Effector CD4-positive, alpha-beta T cell (primary cell): ENCODE results near the gene HAPLN1. TPM values are rescaled to one million over a fixed set of nuclear protein-coding genes. Genes with fewer than 3 reads are reported as not detected.
"Not testable (repeated sequence)": the region's sequence is repeated elsewhere in the genome, so short reads cannot be mapped to it uniquely, and the experiment has no call there.

Experiments used
- DNase-seq: peaks from one replicate; pipeline ENCODE4 v3.0.0-alpha.2; 2020
- total RNA-seq: gene quantifications from one replicate; lab custom pipeline; 2026; lab: John Stamatoyannopoulos, UW

The HAPLN1 gene
- not detected for total RNA-seq

DNA sequence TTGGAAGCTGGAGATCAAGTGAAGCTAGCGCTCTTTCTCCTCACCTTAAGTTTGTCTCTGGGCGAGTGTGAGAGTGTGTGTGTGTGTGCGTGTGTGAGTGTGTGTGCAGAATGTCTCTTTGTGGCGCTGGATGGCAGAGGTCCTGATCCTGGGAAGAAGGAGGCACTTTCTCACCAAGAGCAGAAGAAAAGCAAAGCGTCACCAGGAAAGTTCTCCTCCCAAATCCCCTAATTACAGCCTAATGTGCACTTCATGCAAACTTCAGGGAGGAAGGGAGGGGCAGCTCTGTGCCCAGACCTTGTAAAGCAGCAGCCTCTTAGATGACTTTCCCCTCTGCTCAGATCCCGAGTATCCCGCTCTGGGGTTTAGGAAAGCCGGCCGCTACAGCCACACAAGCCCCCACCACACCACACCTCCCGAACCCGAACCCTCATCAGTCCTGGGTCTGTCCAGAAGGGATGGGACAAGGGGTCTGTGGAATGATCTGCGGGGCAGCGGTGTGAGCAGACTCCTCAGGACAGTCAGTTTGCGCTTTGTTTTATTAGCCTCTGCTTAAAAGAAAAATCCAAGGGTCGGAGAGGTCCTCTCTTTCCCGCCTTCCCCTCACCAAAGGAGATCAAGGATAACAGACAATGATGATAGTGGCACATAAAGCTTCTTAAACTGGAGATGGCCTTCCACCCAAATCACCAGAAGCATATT lies at the start of gene HAPLN1:
TSS of gene HAPLN1 (minus strand) at position 20 of the 702 bp plus-strand sequence. CDS start 47,332 bp downstream, outside the sequence.
- DNase-seq: no peak

DNA sequence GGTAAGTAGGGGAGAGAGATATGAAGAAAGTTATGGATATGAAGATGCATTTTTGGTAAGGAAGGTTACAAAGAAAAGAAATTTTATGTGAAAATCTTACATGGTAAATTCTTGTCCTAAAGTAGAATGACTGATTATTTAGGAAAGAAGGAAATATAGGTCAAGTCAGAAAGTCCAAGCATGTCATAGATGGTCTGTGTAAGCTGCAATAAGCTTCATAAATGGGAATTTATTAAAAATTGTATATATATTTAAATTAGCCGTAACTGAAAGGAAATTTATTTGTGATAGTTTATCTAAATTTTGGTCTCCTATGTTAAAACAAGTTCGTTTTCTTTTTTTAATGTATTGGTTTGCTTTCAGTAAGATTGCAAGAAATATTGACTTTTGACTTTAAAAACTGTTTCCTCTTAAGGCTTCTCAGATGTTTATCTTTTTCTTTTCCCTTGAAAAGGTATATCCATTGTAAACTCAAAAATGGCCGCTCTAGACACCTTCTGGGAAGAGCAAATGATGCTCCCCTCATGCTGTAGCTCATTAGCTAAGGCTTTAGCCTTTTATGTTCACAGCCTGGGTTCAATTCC lies 46.8 kb upstream of the HAPLN1 start:
- no peak for DNase-seq

DNA sequence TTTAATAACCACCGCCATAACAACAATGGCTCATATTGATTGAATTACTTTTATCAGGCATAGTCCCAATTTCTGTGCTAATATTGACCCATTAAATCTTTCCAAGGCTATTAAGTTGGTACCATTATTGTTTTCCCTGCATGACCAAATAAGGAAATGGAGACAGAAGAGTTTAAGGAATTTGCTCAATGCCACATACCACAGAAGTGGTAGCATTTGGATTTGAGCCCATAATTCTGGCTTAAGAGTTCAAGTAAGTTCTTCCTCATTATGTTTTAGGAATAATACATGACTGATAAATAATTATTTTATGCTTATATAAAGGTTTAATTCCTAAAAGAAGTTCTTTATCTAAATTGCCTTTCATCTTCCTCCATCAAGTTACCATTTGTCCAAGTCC lies 43.4 kb upstream of the HAPLN1 start:
- no peak for DNase-seq

DNA sequence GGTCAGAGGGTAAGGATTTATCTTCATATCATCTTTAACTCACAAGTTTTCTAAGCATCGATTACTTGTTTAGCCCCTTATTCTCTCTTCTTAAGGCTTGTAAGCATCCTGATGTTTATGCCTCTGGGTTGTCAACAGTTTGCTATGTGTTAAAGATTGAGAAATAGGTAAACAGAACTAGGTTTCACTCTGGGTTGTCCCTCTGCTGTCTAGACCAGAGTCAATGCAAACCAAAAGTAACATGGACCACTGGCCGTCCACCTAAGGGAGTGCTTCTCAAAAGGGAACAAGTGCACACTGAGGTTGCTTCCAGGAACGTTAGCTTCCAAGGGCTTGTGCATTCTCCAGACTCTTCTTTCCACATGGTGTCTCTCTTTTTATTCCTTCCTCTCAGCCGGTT lies 39.9 kb upstream of the HAPLN1 start:
- no peak for DNase-seq

DNA sequence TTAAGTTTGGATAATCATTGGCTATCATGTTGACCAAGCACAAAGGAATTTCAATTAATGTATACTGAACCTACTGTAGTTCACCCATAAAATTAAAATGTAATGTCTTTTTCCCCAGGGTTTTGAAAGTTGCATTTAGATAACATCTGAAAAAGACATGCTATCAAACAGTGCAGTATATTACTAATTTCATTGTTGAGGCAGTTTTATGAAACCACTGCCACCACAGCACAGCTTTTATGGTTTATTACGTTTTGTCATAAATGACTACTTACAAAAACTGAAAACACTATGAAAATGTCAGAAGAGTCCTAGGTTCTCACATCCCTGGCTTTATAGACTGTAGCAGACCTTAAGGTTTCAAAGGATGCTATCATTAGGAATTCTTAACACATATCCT lies 32.0 kb upstream of the HAPLN1 start:
- no peak for DNase-seq

DNA sequence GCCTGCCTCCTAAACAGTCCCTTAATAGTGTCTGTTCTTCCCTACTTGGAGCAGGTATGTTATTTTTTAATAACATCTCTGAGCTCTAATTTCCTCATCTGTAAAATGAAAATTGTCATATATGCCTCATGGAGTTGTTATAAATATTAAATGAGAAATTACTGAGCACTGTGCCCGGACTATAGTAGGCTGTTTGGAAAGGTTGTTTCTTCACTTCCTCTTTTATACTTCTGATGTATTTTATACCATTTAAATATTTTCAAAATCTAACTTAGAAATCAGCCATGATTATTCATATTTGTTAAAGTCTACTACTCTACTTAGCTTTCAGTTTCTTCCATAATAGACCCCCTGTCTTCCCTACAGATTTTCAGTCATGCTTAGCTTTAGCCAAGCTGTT lies 30.5 kb upstream of the HAPLN1 start:
- DNase-seq: no peak

DNA sequence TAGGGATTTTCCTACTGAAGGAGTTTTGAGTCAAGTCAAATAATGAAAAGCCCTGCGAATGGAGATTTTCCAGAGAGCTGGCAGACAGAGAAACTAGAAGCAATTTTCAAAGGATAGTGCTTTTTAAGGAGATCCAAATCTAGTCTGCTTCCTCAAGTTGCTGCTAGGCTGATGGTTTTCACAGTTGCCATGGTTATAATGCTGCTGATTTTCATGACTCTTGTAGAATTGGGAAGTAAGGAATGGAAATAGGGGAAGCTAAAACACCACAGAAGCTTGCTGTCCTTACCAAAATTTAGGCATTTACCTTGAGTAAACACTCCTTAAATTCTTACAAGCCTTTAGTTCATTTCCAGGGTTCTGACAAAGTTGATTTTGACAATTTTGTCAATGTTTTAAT lies 30.1 kb upstream of the HAPLN1 start:
- no peak for DNase-seq

DNA sequence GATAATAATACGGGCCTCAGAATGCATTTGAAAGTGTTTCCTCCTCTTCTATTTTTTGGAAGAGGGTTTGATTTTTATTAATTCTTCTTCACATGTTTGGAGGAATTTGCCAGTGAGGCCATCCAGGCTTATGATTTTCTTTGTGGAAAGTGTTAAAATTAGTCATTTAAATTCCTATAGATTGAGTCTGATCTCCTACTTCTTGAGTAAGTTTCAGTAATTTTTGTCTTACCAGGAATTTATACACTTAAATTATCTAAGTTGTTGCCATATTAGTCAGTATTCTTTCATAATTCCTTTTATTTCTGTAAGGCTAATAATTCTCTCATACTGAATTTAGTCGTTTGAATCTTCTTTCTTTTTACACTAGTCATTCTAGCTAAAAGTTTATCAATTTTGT lies 25.2 kb upstream of the HAPLN1 start:
- DNase-seq: no peak

DNA sequence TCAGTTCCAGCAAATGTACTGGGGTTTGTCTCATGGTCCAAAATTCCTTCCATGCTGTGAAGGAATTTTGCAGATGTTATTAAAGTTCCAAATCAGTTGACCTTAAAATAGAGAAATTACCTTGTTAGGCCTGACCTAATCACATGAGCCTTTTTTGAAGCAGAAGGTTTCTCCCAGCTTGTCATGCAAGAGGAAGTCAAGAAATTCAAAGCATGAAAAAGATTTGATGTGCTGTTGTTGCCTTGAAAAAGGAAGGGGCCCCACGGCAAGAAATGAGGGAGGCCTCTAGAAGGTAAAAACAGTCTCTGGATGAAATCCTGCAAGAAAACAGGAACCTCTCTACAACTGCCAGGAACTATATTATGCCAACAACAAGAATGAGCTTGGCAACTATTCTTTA lies 24.2 kb upstream of the HAPLN1 start:
- no peak for DNase-seq

DNA sequence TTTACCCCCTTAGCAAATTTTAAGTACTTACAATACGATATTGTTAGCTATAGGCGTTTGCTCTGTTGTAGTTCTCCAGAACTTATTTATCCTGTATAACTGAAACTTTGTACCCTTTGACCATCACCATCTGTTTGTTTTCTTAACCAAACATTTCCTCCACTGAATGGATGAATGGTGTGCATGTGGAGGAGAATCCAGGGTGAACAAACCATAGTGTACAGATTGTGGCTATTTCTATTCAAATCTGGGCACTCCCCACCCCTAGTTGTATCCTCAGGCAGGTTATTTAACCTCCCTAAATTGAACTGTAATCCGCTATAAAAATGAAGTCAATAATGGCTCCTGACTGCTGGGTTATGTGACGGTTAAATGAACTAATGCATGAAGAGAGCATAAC lies 21.4 kb upstream of the HAPLN1 start:
- DNase-seq: no peak

DNA sequence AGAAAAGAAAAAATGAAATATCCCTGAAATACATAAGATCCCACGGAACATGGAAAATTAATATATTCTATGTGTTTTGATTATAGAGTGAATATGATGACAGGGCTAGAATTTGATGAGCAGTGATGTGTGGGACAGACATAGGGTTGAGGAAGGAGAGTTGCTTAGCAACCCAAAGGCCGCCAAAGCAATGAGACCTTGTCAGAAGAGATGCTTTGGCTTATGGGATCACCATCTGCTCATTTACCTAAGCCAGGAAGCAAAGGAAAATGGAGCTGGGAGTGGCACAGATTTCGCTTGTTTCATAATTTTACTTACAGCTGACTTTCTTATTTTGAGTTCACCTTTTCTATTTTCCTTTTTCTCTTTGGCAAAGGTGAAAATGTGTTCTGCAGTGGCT lies 20.9 kb upstream of the HAPLN1 start:
- DNase-seq: no peak

DNA sequence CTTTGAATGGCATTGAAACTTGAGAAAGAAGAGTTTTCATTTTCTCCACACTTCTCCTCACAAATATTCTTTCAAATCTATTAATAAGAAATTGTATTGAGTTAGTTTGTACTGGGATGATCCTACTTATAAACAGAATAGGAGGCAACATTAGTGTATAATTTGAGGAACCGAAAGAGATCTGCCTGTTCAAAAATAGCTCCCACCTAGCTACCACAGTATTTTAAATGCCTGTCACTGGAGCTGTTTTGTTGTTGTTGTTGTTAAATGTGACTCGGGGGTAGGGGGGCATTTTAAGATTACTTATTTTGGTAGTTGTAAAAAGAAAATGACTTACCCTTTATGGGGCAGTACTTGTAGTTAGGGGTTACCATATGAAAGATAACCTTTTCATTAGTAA lies 20.1 kb upstream of the HAPLN1 start:
- no peak for DNase-seq

DNA sequence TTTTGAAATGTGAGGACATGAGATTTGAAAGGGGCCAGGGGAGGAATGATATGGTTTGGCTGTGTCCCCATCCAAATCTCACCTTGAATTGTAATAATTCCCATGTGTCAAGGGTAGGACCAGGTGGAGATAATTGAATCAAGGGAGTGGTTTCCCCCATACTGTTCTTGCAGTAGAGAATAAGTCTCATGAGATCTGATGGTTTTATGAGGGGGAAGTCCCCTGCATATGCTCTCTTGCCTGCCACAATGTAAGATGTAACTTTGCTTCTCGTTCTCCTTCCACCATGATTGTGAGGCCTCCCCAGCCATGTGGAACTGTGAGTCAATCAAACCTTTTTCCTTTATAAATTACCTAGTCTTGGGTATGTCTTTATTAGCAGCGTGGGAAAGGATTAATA lies 15.5 kb upstream of the HAPLN1 start:
- not testable (repeated sequence) for DNase-seq

DNA sequence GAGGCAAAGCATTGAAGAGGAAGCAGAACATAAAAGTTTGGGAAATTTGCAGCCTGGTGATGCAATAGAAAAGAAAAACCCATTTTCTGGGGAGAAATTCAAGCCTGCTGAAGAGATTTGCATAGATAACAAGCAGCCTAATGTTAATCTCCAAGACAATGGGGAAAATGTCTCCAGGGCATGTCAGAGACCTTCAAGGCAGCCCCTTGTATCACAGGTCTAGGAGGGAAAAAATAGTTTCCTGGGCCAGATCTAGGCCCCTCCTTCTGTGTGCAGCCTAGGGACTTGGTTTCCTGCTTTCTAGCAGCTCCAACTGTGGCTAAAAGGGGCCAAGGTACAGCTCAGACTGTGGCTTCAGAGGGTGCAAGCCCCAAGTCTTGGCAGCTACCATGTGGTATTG lies 14.4 kb upstream of the HAPLN1 start:
- DNase-seq: not testable (repeated sequence)

DNA sequence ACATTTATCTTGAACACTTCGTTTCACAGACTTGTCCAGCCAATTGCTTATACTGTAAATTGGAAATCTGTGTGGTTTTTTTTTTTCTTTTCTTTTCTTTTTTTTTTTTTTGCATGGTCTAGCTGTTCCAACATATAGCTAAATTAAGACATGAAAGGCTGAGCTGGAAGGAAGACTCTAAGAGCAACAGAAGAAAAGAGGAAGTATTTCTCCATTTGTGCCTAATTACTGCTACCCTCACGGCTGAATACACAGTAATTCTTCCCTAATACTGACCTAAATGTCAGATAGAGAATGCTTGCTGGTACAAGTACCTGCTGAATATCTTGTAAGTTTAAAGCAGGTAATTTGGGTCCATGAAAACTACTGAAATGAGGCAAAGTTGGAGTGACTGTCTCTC lies 11.0 kb upstream of the HAPLN1 start:
- DNase-seq: no peak

DNA sequence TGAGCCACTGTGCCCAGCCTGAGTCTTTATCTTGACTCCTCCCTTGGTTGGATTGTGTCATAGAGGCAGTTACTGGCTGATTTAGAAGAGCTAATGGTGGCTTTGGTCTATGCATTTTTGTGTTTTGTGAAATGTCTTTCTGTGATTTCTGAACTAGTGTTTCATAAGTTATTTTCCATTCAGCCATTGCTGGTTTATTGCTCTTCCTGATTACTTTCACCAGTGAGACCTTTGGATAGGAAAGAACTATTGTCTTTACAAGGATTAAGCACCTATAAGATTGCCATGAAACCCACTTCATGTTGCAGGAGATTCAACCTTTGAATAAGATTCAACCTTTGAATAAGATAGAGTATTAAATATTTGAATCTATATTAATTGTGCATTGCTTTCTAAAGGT lies 8.7 kb upstream of the HAPLN1 start:
- no peak for DNase-seq

DNA sequence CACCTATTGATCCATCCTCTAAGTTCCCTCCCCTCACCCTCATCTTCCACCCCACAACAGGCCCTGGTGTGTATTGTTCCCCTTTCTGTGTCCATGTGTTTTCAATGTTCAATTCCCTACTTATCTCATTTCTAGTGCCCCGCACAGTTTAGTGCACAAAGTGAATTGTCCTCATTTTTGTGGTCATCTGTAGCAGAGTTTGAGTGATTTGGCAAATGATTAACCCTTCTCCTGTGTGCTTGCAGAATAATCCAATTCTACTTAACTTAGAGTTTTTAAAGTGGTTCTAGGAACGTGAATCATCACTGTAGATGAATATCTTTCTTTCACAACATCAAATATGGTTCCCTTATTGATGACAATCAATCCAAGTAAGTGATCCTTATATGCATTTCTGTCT lies 6.3 kb upstream of the HAPLN1 start:
- no peak for DNase-seq

DNA sequence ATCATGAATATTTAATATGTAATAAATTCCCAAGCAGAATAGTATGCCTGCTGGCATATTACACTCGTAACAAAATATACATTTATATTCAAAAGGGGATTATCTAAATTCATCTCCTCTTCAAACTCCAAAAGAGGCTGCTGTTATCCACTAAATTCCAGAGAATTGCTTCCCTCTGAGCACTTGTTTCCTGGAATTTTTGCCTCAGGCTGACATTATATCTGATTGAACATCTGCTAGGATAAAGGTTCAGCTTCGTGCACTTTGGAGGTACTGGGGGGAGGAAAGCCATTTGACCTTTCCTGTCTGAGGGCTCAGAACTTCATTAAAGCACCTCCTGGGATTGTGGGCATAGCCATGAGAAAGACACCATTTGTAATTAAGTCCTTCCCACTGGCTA lies 4.3 kb upstream of the HAPLN1 start:
- DNase-seq: no peak

DNA sequence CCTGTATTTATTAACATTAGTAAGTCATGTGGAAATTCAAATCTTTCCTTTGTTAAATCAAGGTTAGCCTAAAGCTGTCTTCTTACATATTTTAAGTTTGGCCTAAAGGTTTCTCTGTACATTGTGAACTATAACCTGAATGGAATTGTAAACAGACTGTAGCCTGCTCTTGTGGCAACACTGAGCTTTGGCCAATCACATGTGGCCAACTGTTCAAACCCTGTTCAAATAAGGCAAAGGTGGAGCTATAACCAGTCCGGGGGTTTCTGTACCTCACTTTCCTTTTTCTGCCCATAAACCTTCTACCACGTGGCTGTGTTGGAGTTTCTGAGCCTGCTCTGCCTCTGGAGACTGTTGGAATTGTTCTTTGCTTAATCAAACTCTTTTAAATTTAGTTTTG lies 3.3 kb upstream of the HAPLN1 start:
- no peak for DNase-seq

DNA sequence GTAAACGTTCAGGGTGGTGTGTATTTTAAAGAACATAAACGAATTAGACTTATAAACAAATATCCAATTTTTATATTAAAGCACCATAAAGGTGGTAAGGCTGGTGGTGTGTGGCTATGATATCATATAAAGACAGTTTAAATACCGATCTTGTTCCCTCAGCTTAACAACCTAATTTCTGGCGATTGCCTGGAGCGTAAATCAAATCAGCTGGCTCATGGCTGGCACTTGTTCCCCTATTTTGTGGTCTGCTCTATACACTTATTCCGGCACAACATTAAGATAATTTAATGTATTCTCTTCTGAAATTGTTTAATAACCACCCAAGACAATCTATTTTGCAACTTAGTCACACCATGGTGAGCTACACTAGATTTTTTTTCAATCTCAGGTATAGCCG lies 2.4 kb upstream of the HAPLN1 start:
- DNase-seq: no peak

DNA sequence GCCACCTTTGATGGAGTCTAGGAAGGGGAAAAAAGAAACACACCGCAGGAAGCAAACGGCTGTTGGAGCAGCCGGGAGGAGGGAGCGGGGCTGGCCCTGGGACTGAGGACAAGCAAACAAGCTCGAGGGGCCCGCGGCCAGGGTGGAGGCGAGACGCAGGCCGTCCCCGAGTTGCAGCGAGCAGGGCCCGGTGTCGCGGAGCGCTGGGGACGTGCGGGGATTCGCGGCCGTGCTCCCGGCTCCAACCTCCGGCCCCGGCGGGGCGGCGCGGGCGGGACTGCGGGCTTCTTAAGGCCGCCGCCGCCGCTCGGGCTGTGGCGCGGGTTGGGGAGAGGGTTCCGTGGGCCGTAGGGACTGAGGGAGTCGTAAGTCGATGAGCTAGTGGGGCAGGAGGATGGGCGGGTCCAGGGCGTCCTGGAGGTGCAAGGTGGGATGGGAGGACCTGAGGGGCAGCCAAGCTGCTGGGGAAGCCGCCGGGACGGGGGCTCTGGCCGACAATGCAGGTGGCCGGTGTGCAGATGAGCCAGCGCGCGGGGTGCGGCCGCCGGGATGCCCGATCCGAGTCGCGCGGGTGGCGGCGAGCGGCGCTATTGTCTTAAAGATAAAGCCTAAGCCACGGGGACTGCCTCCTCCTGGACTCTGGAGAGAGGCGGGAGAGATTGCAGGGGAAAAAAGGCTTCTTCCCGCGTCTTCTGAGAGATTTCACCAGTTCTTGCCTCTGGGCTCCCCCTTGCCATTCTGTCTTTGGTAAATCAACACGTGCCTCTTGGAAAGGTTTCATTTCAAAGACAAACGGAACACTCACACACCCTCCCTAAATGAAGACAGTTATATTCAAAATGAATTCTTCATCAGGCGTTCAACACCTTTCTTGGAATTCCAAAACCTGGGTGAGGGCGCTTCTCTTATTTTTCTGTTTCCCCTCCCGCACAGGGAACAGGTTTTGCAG lies 1.6 kb upstream of the HAPLN1 start:
- no peak for DNase-seq

DNA sequence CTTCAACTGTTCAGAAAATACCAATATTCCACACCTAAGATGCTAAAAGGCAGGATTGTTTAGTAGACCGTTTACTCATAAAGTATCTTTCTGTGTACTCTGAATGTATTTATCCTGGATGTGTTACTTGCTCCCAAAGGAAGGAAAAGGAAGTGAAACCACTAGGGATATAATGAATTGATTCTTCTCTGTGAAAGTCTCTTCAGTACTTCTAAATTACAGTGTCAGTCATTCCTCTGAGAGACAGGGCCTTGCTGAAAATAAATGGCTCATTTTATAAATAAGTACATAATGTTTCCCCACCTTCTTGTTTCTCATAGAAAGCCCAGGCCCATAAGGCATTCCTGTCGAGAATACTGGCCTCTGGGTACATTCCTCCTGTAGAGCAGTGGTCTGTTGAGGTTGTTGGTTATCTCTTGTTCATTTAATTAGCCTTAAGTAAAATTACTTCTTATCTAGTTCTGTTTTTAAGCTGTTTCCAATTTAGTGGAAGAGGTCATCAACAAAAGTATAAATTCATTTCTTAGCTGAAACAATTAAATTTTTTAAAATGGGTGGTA lies 1.6 kb downstream of the HAPLN1 start:
- no peak for DNase-seq

DNA sequence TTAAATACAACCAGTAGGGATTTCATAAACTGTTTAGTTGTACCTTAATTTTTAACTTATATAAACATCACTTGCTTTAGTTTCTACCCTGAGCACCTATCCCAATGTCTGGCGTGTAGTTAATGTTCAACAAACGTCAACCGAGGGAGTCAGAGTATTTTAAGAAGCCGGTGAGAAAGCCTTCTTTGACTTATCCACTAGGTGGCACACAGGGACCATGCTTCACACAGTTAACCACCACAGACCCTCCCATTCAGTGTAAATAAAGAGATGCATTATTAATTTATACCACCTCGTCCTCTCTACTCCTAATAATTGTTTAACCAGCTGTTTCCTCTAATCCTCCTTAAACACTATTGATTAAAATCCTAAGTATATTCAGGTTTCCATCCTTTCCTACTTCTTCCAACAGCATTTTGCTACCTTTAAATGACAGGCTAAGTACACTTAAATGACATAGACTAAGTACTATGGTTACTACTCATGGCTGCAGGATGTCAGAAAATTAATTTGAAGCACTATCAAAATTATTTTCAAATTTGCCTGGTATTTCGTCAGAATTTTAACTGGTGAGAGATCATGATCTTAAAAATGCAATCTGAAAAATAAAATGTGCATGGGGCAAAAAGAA lies 2.3 kb downstream of the HAPLN1 start:
- no peak for DNase-seq
